Gastroesophageal sphincter (tissue), 3 donors: ENCODE data around the gene LIMK1.

Source experiments
- POLR2AphosphoS5 ChIP-seq: sonication (generic); formaldehyde crosslinking; IDR thresholded peaks from one replicate; pipeline ENCODE4 v1.6.1; 2017; ENCODE audit warnings: antibody characterized with exemption
- TF ChIP-seq, protein P1 (sequence below), 4 experiments: fragments of 200-600 bp in 2 of 4; fragments of 450-650 bp in 2 of 4; sonication (generic) in 1 of 4; IDR thresholded peaks; one replicate each; pipeline ENCODE4 v1.5.1; 2017 to 2019; ENCODE audit warnings: antibody characterized with exemption in 4 of 4, mild to moderate bottlenecking in 2 of 4, moderate library complexity in 2 of 4

GRCh38 chr7:74138945-74139843, 55.6 kb downstream of the LIMK1 start:
- TF ChIP-seq, protein P1, sequence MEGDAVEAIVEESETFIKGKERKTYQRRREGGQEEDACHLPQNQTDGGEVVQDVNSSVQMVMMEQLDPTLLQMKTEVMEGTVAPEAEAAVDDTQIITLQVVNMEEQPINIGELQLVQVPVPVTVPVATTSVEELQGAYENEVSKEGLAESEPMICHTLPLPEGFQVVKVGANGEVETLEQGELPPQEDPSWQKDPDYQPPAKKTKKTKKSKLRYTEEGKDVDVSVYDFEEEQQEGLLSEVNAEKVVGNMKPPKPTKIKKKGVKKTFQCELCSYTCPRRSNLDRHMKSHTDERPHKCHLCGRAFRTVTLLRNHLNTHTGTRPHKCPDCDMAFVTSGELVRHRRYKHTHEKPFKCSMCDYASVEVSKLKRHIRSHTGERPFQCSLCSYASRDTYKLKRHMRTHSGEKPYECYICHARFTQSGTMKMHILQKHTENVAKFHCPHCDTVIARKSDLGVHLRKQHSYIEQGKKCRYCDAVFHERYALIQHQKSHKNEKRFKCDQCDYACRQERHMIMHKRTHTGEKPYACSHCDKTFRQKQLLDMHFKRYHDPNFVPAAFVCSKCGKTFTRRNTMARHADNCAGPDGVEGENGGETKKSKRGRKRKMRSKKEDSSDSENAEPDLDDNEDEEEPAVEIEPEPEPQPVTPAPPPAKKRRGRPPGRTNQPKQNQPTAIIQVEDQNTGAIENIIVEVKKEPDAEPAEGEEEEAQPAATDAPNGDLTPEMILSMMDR (IDR thresholded peaks at IDR 0.05), result no peak
- TF ChIP-seq POLR2AphosphoS5, result no peak
